GM23248 (cell line): ENCODE data around the gene AOPEP.

Experiments used
- EZH2 ChIP-seq: fragments of 200-600 bp; sonication (generic); IDR thresholded peaks from 2 replicates; pipeline ENCODE4 v1.6.1; 2018; ENCODE audit warnings: antibody characterized with exemption, mild to moderate bottlenecking; ENCODE audit not compliant: insufficient read depth, poor library complexity, severe bottlenecking
- EZH2phosphoT487 ChIP-seq: fragments of 200-600 bp; sonication (generic); IDR thresholded peaks from 2 replicates; pipeline ENCODE4 v1.6.1; 2018; ENCODE audit warnings: antibody characterized with exemption, moderate library complexity, mild to moderate bottlenecking, low read depth; ENCODE audit not compliant: insufficient read depth

- TF ChIP-seq EZH2phosphoT487, result no peak
- no peak for TF ChIP-seq EZH2
These were observed 184.7 kb downstream of the AOPEP start for GRCh38 chr9:94911211-94911610.
